GM23338 (cell line): ENCODE results near the gene BZW2. TPM values are rescaled to one million over a fixed set of nuclear protein-coding genes. Genes with fewer than 3 reads are reported as not detected.

Source experiments
- ATAC-seq: fragments of 200-7000 bp; cut with Tn5 transposase; 3 replicates; pipeline ENCODE4 v1.9.1; 2020
- DNase-seq: peaks from one replicate; pipeline ENCODE4 v3.0.0-alpha.2; 2015; ENCODE audit warnings: low spot score
- H2AFZ ChIP-seq: fragments of 200-600 bp; sonication (generic); 2 replicates; pipeline ENCODE4 v1.8.0; 2016; ENCODE audit warnings: antibody characterized with exemption, mild to moderate bottlenecking, moderate library complexity
- H3F3A ChIP-seq: fragments of 200-600 bp; sonication (generic); replicated peaks from 2 replicates; pipeline ENCODE4 v1.8.0; 2017; ENCODE audit warnings: antibody characterized with exemption, mixed run types, low read depth
- H3K27ac ChIP-seq: fragments of 200-600 bp; sonication (generic); 2 replicates; pipeline ENCODE4 v1.6.1; 2016; ENCODE audit warnings: low read depth
- H3K27me3 ChIP-seq: fragments of 200-600 bp; sonication (generic); 2 replicates; pipeline ENCODE4 v1.8.0; 2016; ENCODE audit warnings: mild to moderate bottlenecking, mixed run types, moderate library complexity; ENCODE audit not compliant: insufficient read depth
- H3K36me3 ChIP-seq: fragments of 200-600 bp; sonication (generic); 2 replicates; pipeline ENCODE4 v1.8.0; 2016; ENCODE audit warnings: mild to moderate bottlenecking; ENCODE audit not compliant: insufficient read depth
- H3K4me1 ChIP-seq: fragments of 200-600 bp; sonication (generic); 2 replicates; pipeline ENCODE4 v1.8.0; 2016; ENCODE audit warnings: mild to moderate bottlenecking, moderate library complexity; ENCODE audit not compliant: insufficient read depth
- H3K4me2 ChIP-seq: fragments of 200-600 bp; sonication (generic); 2 replicates; pipeline ENCODE4 v1.7.1; 2017; ENCODE audit warnings: mixed run types
- H3K4me3 ChIP-seq: fragments of 200-600 bp; sonication (generic); 2 replicates; pipeline ENCODE4 v1.6.1; 2016; ENCODE audit warnings: mixed run types
- H3K79me2 ChIP-seq: fragments of 200-600 bp; sonication (generic); replicated peaks from 2 replicates; pipeline ENCODE4 v1.8.0; 2017; ENCODE audit warnings: mild to moderate bottlenecking; ENCODE audit not compliant: insufficient read depth
- H3K9me2 ChIP-seq: fragments of 200-600 bp; sonication (generic); 2 replicates; pipeline ENCODE4 v1.8.0; 2017; ENCODE audit not compliant: insufficient read depth
- H4K20me1 ChIP-seq: fragments of 200-600 bp; sonication (generic); replicated peaks from 2 replicates; pipeline ENCODE4 v1.8.0; 2017; ENCODE audit warnings: mild to moderate bottlenecking; ENCODE audit not compliant: insufficient read depth
- H3K27ac Mint-ChIP-seq: 2 replicates; pipeline ENCODE4 v1.8.0; 2020; ENCODE audit warnings: inconsistent platforms, mild to moderate bottlenecking, moderate library complexity, mixed read lengths
- H3K27me3 Mint-ChIP-seq: 3 replicates; pipeline ENCODE4 v1.8.0; 2022; ENCODE audit warnings: low read depth, mild to moderate bottlenecking, moderate library complexity, mixed read lengths, inconsistent platforms; ENCODE audit not compliant: insufficient read depth, poor library complexity
- H3K36me3 Mint-ChIP-seq: 3 replicates; pipeline ENCODE4 v1.8.0; 2021; ENCODE audit warnings: low read depth, mild to moderate bottlenecking, inconsistent platforms, moderate library complexity, mixed read lengths
- H3K4me1 Mint-ChIP-seq: 3 replicates; pipeline ENCODE4 v1.8.0; 2020; ENCODE audit warnings: mild to moderate bottlenecking, inconsistent platforms, mixed read lengths
- H3K4me3 Mint-ChIP-seq: 3 replicates; pipeline ENCODE4 v1.8.0; 2021; ENCODE audit warnings: moderate library complexity, mild to moderate bottlenecking, inconsistent platforms, mixed read lengths
- H3K9me3 Mint-ChIP-seq: 3 replicates; pipeline ENCODE4 v1.8.0; 2020; ENCODE audit warnings: moderate library complexity, mild to moderate bottlenecking, inconsistent platforms, mixed read lengths
- CREB1 ChIP-seq: fragments of 250-450 bp; sonication (Bioruptor Pico); IDR thresholded peaks from 2 replicates; pipeline ENCODE4 v1.5.0; 2020; ENCODE audit warnings: low read depth, mild to moderate bottlenecking, moderate library complexity
- CTCF ChIP-seq, 2 experiments: fragments of 200-600 bp in 1 of 2; sonication (generic) in 1 of 2; conservative IDR thresholded peaks; 2 replicates each; pipeline versions ENCODE4 v1.5.1 to v1.6.1; 2016 to 2017; ENCODE audit warnings: antibody characterized with exemption in 2 of 2, low read depth in 2 of 2, mild to moderate bottlenecking in 2 of 2, moderate library complexity in 1 of 2
- EZH2 ChIP-seq: fragments of 200-600 bp; sonication (generic); IDR thresholded peaks from one replicate; pipeline ENCODE4 v1.8.0; 2017; ENCODE audit warnings: antibody characterized with exemption, mild to moderate bottlenecking, low read depth; ENCODE audit not compliant: unreplicated experiment
- EZH2phosphoT487 ChIP-seq: fragments of 200-600 bp; sonication (generic); IDR thresholded peaks from one replicate; pipeline ENCODE4 v1.8.1; 2018; ENCODE audit warnings: antibody characterized with exemption; ENCODE audit not compliant: unreplicated experiment
- JUNB ChIP-seq: IDR thresholded peaks from one replicate; pipeline ENCODE4 v1.6.1; 2016; ENCODE audit warnings: antibody characterized with exemption; ENCODE audit not compliant: unreplicated experiment
- NANOG ChIP-seq: IDR thresholded peaks from 2 replicates; pipeline ENCODE4 v1.6.1; 2016; ENCODE audit warnings: antibody characterized with exemption, borderline replicate concordance
- POLR2AphosphoS5 ChIP-seq: IDR thresholded peaks from 2 replicates; pipeline ENCODE4 v1.6.1; 2016; ENCODE audit warnings: antibody characterized with exemption, low read depth
- REST ChIP-seq: IDR thresholded peaks from one replicate; pipeline ENCODE4 v1.6.1; 2018; ENCODE audit warnings: antibody characterized with exemption; ENCODE audit not compliant: unreplicated experiment
- STAT1 ChIP-seq: IDR thresholded peaks from one replicate; pipeline ENCODE4 v1.6.1; 2016; ENCODE audit warnings: antibody characterized with exemption; ENCODE audit not compliant: unreplicated experiment
- ZNF114 ChIP-seq: fragments of 250-450 bp; sonication (Bioruptor Pico); IDR thresholded peaks from 2 replicates; pipeline ENCODE4 v1.5.0; 2020; ENCODE audit warnings: mild to moderate bottlenecking, moderate library complexity
- ZNF331 ChIP-seq: fragments of 250-450 bp; sonication (Bioruptor Pico); IDR thresholded peaks from 2 replicates; pipeline ENCODE4 v1.5.0; 2020; ENCODE audit warnings: low read depth, mild to moderate bottlenecking, moderate library complexity
- ZNF462 ChIP-seq: fragments of 250-450 bp; sonication (Bioruptor Pico); IDR thresholded peaks from 2 replicates; pipeline ENCODE4 v1.5.0; 2020; ENCODE audit warnings: mild to moderate bottlenecking, moderate library complexity
- polyA plus RNA-seq: library from polyadenylated mRNA; unstranded; fragments of >200 nt; fragmentation: Nextera tagmentation; extraction: Ambion mirVana; gene quantifications from 2 replicates; pipeline ENCODE4 v1.2.1, GENCODE V29; 2016
- total RNA-seq: library from RNA; depleted of rRNA; stranded (reverse); fragments of >200 nt; shearing (Covaris generic); gene quantifications from 2 replicates; pipeline ENCODE4 v1.2.3, GENCODE V29; 2014
- TF ChIP-seq, protein P1 (sequence below): IDR thresholded peaks from 2 replicates; pipeline ENCODE4 v1.6.1; 2016; ENCODE audit warnings: antibody characterized with exemption

BZW2 gene
- total and polyA plus RNA-seq, 2 experiments from 2014 or later = 88.8 to 108 TPM

- no peaks in the 10 kb centered on the region for H3K79me2 ChIP-seq
- H3K4me1 Mint-ChIP-seq = no peaks in the 10 kb centered on the region
- no peak overlapping the region for H3K4me3 ChIP-seq
- TF ChIP-seq EZH2 (no peak), CREB1 (CRISPR knock-in tag) (no peak), REST (no peak), STAT1 (no peak), ZNF331 (CRISPR knock-in tag) (no peak), ZNF114 (CRISPR knock-in tag) (no peak), CTCF (conservative IDR thresholded peaks at IDR 0.05; ENCODE audit: low read depth in 2 of 2) (no peak), NANOG (no peak), EZH2phosphoT487 (no peak), POLR2AphosphoS5 (no peak), ZNF462 (no peak), JUNB (no peak)
- TF ChIP-seq, protein P1, sequence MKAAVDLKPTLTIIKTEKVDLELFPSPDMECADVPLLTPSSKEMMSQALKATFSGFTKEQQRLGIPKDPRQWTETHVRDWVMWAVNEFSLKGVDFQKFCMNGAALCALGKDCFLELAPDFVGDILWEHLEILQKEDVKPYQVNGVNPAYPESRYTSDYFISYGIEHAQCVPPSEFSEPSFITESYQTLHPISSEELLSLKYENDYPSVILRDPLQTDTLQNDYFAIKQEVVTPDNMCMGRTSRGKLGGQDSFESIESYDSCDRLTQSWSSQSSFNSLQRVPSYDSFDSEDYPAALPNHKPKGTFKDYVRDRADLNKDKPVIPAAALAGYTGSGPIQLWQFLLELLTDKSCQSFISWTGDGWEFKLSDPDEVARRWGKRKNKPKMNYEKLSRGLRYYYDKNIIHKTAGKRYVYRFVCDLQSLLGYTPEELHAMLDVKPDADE = no peak
- no peaks in the 10 kb centered on the region for H3K27me3 ChIP-seq
- no peaks in the 10 kb centered on the region for H3K4me1 ChIP-seq
- H3K27me3 Mint-ChIP-seq = no peaks in the 10 kb centered on the region
- peaks cover 68% of the 10 kb centered on the region for H3K36me3 Mint-ChIP-seq
- H4K20me1 ChIP-seq = peaks cover 3% of the 10 kb centered on the region; the same call in 1 of the 2 replicates
- H3K9me3 Mint-ChIP-seq = no peaks in the 10 kb centered on the region; the same call in 2 of the 3 replicates
- no peak overlapping the region for H3K4me2 ChIP-seq
- no peak overlapping the region for H2AFZ ChIP-seq
- no peak overlapping the region for H3K27ac Mint-ChIP-seq
- no peak overlapping the region for H3K4me3 Mint-ChIP-seq
- no peaks in the 10 kb centered on the region for H3F3A ChIP-seq
- H3K27ac ChIP-seq = no peak overlapping the region
- ATAC-seq (no peak), DNase-seq (no peak)
- H3K9me2 ChIP-seq = no peaks in the 10 kb centered on the region
- H3K36me3 ChIP-seq = peaks cover 38% of the 10 kb centered on the region
Measured at GRCh38 chr7:16693601-16694318, 47.8 kb downstream of the BZW2 start.
